Activated T-cell treated with anti-CD3 and anti-CD28 coated beads, Interleukin-2, amount 50 U/mL, for 24 hours (primary cell): ENCODE measurements around the gene FARS2.
A peak's percentile ranks its signal among the peaks of the same experiment; 100 is the strongest.

Experiments
- DNase-seq: peaks from one replicate; pipeline ENCODE4 v3.0.0-alpha.2; 2020
- H3K27ac Mint-ChIP-seq: 2 replicates; pipeline ENCODE4 v1.8.0; 2020; ENCODE audit warnings: mild to moderate bottlenecking, mixed read lengths
- H3K27me3 Mint-ChIP-seq: 2 replicates; pipeline ENCODE4 v1.8.0; 2020; ENCODE audit warnings: mixed read lengths
- H3K36me3 Mint-ChIP-seq: 2 replicates; pipeline ENCODE4 v1.8.0; 2020; ENCODE audit warnings: low read depth, mixed read lengths
- H3K4me1 Mint-ChIP-seq: 2 replicates; pipeline ENCODE4 v1.8.0; 2020; ENCODE audit warnings: low read depth, mixed read lengths
- H3K4me3 Mint-ChIP-seq: 2 replicates; pipeline ENCODE4 v1.8.0; 2020; ENCODE audit warnings: mild to moderate bottlenecking, moderate library complexity, mixed read lengths
- H3K9me3 Mint-ChIP-seq: 2 replicates; pipeline ENCODE4 v1.8.0; 2020; ENCODE audit warnings: mixed read lengths

The FARS2 gene

GRCh38 chr6:5468586-5468985, 207.3 kb downstream of the FARS2 start:
- Mint-ChIP-seq H3K4me3 (no peak overlapping the region), H3K4me1 (peaks cover 11% of the 10 kb centered on the region), H3K9me3 (no peaks in the 10 kb centered on the region), H3K36me3 (peaks cover 4% of the 10 kb centered on the region), H3K27me3 (no peaks in the 10 kb centered on the region), H3K27ac (no peak overlapping the region)
- no peak for DNase-seq

GRCh38 chr6:5469101-5469846, 208.0 kb downstream of the FARS2 start:
- DNase-seq = no peak
- H3K9me3 Mint-ChIP-seq = no peaks in the 10 kb centered on the region
- H3K36me3 Mint-ChIP-seq = peaks cover 4% of the 10 kb centered on the region
- no peak overlapping the region for H3K27ac Mint-ChIP-seq
- peaks cover 11% of the 10 kb centered on the region for H3K4me1 Mint-ChIP-seq
- H3K4me3 Mint-ChIP-seq = no peak overlapping the region
- H3K27me3 Mint-ChIP-seq = no peaks in the 10 kb centered on the region

GRCh38 chr6:5471044-5471443, 209.7 kb downstream of the FARS2 start:
- H3K36me3 Mint-ChIP-seq = peaks cover 4% of the 10 kb centered on the region
- peaks cover 11% of the 10 kb centered on the region for H3K4me1 Mint-ChIP-seq
- H3K27me3 Mint-ChIP-seq = no peaks in the 10 kb centered on the region
- H3K4me3 Mint-ChIP-seq = no peak overlapping the region
- DNase-seq = peak; percentile 70
- H3K9me3 Mint-ChIP-seq = no peaks in the 10 kb centered on the region
- no peak overlapping the region for H3K27ac Mint-ChIP-seq

- no peak for DNase-seq
- H3K36me3 Mint-ChIP-seq = peaks cover 4% of the 10 kb centered on the region
- no peaks in the 10 kb centered on the region for H3K9me3 Mint-ChIP-seq
- peaks cover 11% of the 10 kb centered on the region for H3K4me1 Mint-ChIP-seq
- no peak overlapping the region for H3K4me3 Mint-ChIP-seq
- H3K27me3 Mint-ChIP-seq = no peaks in the 10 kb centered on the region
- H3K27ac Mint-ChIP-seq = no peak overlapping the region
These were observed 210.5 kb downstream of the FARS2 start for GRCh38 chr6:5471637-5472398.

- no peaks in the 10 kb centered on the region for H3K27me3 Mint-ChIP-seq
- H3K27ac Mint-ChIP-seq = no peak overlapping the region
- DNase-seq = no peak
- H3K4me3 Mint-ChIP-seq = no peak overlapping the region
- H3K9me3 Mint-ChIP-seq = no peaks in the 10 kb centered on the region
- peaks cover 4% of the 10 kb centered on the region for H3K36me3 Mint-ChIP-seq
- peaks cover 7% of the 10 kb centered on the region for H3K4me1 Mint-ChIP-seq
These were observed 211.3 kb downstream of the FARS2 start for GRCh38 chr6:5472571-5472970.

- H3K27ac Mint-ChIP-seq = no peak overlapping the region
- no peaks in the 10 kb centered on the region for H3K36me3 Mint-ChIP-seq
- H3K27me3 Mint-ChIP-seq = no peaks in the 10 kb centered on the region
- no peaks in the 10 kb centered on the region for H3K4me1 Mint-ChIP-seq
- DNase-seq = no peak
- no peak overlapping the region for H3K4me3 Mint-ChIP-seq
- H3K9me3 Mint-ChIP-seq = no peaks in the 10 kb centered on the region
These were observed 214.5 kb downstream of the FARS2 start for GRCh38 chr6:5475779-5476178.

- H3K27me3 Mint-ChIP-seq = no peaks in the 10 kb centered on the region
These were observed 217.1 kb downstream of the FARS2 start for GRCh38 chr6:5478380-5478779.

GRCh38 chr6:5481033-5481432, 219.7 kb downstream of the FARS2 start:
- peaks cover 8% of the 10 kb centered on the region for H3K36me3 Mint-ChIP-seq
- peaks cover 3% of the 10 kb centered on the region for H3K4me1 Mint-ChIP-seq
- DNase-seq = no peak
- no peak overlapping the region for H3K27ac Mint-ChIP-seq
- no peaks in the 10 kb centered on the region for H3K27me3 Mint-ChIP-seq
- no peaks in the 10 kb centered on the region for H3K9me3 Mint-ChIP-seq
- no peak overlapping the region for H3K4me3 Mint-ChIP-seq

More at GRCh38 chr6:5478380-5478779, 217.1 kb downstream of the FARS2 start:
- Mint-ChIP-seq H3K27ac (no peak overlapping the region), H3K36me3 (peaks cover 8% of the 10 kb centered on the region), H3K4me1 (no peaks in the 10 kb centered on the region), H3K4me3 (no peak overlapping the region), H3K9me3 (no peaks in the 10 kb centered on the region)
- no peak for DNase-seq

- Mint-ChIP-seq H3K27me3 (no peaks in the 10 kb centered on the region), H3K27ac (no peak overlapping the region), H3K9me3 (no peaks in the 10 kb centered on the region), H3K4me1 (peaks cover 10% of the 10 kb centered on the region), H3K36me3 (peaks cover 14% of the 10 kb centered on the region), H3K4me3 (no peak overlapping the region)
- DNase-seq = no peak
These were observed 220.4 kb downstream of the FARS2 start for GRCh38 chr6:5481750-5482149.

GRCh38 chr6:5482619-5483018, 221.3 kb downstream of the FARS2 start:
- Mint-ChIP-seq H3K36me3 (peaks cover 23% of the 10 kb centered on the region), H3K4me3 (no peak overlapping the region), H3K9me3 (no peaks in the 10 kb centered on the region), H3K27ac (no peak overlapping the region), H3K27me3 (no peaks in the 10 kb centered on the region), H3K4me1 (peaks cover 10% of the 10 kb centered on the region)
- no peak for DNase-seq

GRCh38 chr6:5484692-5485091, 223.4 kb downstream of the FARS2 start:
- no peak for DNase-seq

GRCh38 chr6:5486214-5486613, 224.9 kb downstream of the FARS2 start:
- H3K4me1 Mint-ChIP-seq = peaks cover 10% of the 10 kb centered on the region
- H3K27ac Mint-ChIP-seq = peak overlapping the region; percentile 37
- peaks cover 39% of the 10 kb centered on the region for H3K36me3 Mint-ChIP-seq
- no peaks in the 10 kb centered on the region for H3K9me3 Mint-ChIP-seq
- H3K4me3 Mint-ChIP-seq = no peak overlapping the region
- H3K27me3 Mint-ChIP-seq = no peaks in the 10 kb centered on the region
- DNase-seq = no peak

More at GRCh38 chr6:5484692-5485091, 223.4 kb downstream of the FARS2 start:
- H3K36me3 Mint-ChIP-seq = peaks cover 30% of the 10 kb centered on the region
- no peak overlapping the region for H3K4me3 Mint-ChIP-seq
- H3K27ac Mint-ChIP-seq = no peak overlapping the region
- H3K4me1 Mint-ChIP-seq = peaks cover 10% of the 10 kb centered on the region
- H3K27me3 Mint-ChIP-seq = no peaks in the 10 kb centered on the region
- H3K9me3 Mint-ChIP-seq = no peaks in the 10 kb centered on the region

- no peaks in the 10 kb centered on the region for H3K27me3 Mint-ChIP-seq
- H3K4me1 Mint-ChIP-seq = peaks cover 9% of the 10 kb centered on the region
- H3K27ac Mint-ChIP-seq = no peak overlapping the region
- H3K36me3 Mint-ChIP-seq = peaks cover 38% of the 10 kb centered on the region
- no peak for DNase-seq
- no peak overlapping the region for H3K4me3 Mint-ChIP-seq
- H3K9me3 Mint-ChIP-seq = no peaks in the 10 kb centered on the region
These were observed 229.3 kb downstream of the FARS2 start for GRCh38 chr6:5490501-5491069.

GRCh38 chr6:5492356-5492755, 231.0 kb downstream of the FARS2 start:
- H3K27me3 Mint-ChIP-seq = no peaks in the 10 kb centered on the region
- DNase-seq = no peak
- no peak overlapping the region for H3K27ac Mint-ChIP-seq
- H3K4me1 Mint-ChIP-seq = peaks cover 3% of the 10 kb centered on the region
- H3K36me3 Mint-ChIP-seq = peaks cover 26% of the 10 kb centered on the region
- H3K9me3 Mint-ChIP-seq = no peaks in the 10 kb centered on the region
- H3K4me3 Mint-ChIP-seq = no peak overlapping the region

GRCh38 chr6:5493806-5494205, 232.5 kb downstream of the FARS2 start:
- no peak overlapping the region for H3K27ac Mint-ChIP-seq
- H3K36me3 Mint-ChIP-seq = peaks cover 26% of the 10 kb centered on the region
- H3K4me1 Mint-ChIP-seq = peaks cover 14% of the 10 kb centered on the region
- no peaks in the 10 kb centered on the region for H3K9me3 Mint-ChIP-seq
- DNase-seq = no peak
- H3K4me3 Mint-ChIP-seq = no peak overlapping the region
- no peaks in the 10 kb centered on the region for H3K27me3 Mint-ChIP-seq
